Measurements from ENCODE around the gene RSPO3. TPM values are rescaled to one million over a fixed set of nuclear protein-coding genes. Genes with fewer than 3 reads are reported as not detected.

The RSPO3 gene
- total and polyA plus RNA-seq, 2 of the 4 experiments (the other 2 are of a cell fraction) = not detected

DNA sequence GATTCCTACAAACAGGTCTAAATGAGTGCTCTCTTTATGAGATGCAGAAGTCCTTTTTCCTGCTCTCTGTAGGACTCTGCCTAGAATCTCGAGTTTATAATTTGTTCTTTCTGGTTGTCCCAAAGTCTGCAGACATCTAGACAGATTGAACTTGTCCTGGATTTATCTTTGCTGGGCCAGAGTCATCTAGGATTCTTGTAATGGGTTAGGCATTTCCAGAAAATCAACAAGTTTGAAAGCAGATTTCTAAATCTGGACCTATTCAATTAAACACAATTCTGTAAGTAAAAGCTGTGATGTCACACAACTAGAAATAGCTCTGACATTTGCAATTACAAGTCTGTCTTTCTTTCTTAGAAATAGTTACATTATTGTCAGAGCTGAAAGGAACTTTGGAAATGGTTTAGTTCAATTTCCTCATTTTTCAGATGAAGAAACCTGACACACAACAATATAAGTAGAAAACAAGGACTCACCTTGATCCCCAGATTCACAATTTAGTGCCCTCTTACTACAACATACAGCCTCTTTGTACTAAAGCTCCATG lies 4.2 kb upstream of the RSPO3 start:
- TF ChIP-seq, protein P1, sequence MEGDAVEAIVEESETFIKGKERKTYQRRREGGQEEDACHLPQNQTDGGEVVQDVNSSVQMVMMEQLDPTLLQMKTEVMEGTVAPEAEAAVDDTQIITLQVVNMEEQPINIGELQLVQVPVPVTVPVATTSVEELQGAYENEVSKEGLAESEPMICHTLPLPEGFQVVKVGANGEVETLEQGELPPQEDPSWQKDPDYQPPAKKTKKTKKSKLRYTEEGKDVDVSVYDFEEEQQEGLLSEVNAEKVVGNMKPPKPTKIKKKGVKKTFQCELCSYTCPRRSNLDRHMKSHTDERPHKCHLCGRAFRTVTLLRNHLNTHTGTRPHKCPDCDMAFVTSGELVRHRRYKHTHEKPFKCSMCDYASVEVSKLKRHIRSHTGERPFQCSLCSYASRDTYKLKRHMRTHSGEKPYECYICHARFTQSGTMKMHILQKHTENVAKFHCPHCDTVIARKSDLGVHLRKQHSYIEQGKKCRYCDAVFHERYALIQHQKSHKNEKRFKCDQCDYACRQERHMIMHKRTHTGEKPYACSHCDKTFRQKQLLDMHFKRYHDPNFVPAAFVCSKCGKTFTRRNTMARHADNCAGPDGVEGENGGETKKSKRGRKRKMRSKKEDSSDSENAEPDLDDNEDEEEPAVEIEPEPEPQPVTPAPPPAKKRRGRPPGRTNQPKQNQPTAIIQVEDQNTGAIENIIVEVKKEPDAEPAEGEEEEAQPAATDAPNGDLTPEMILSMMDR (conservative IDR thresholded peaks at IDR 0.05; ENCODE audit: low read depth, low read length) = no peak
- no peak for TF ChIP-seq MXI1 (IDR thresholded peaks at IDR 0.05; ENCODE audit: borderline replicate concordance, low read depth, low read length)
- TF ChIP-seq SMC3 (IDR thresholded peaks at IDR 0.05; ENCODE audit: low read depth, low read length) = no peak
- TF ChIP-seq RAD21 (IDR thresholded peaks at IDR 0.05; ENCODE audit: low read length) = no peak
- no peak for TF ChIP-seq RCOR1 (IDR thresholded peaks at IDR 0.05; ENCODE audit: insufficient replicate concordance, low read length)
- TF ChIP-seq, protein P2, sequence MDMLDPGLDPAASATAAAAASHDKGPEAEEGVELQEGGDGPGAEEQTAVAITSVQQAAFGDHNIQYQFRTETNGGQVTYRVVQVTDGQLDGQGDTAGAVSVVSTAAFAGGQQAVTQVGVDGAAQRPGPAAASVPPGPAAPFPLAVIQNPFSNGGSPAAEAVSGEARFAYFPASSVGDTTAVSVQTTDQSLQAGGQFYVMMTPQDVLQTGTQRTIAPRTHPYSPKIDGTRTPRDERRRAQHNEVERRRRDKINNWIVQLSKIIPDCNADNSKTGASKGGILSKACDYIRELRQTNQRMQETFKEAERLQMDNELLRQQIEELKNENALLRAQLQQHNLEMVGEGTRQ (IDR thresholded peaks at IDR 0.05; ENCODE audit: low read depth, low read length) = no peak
- no peak for TF ChIP-seq RFX5 (IDR thresholded peaks at IDR 0.05; ENCODE audit: low read depth, low read length)
- TF ChIP-seq MAFK (IDR thresholded peaks at IDR 0.05; ENCODE audit: low read depth, low read length) = no peak
- TF ChIP-seq BHLHE40 (IDR thresholded peaks at IDR 0.05; ENCODE audit: low read depth, low read length) = no peak
- no peak for TF ChIP-seq POLR2A (IDR thresholded peaks at IDR 0.05; ENCODE audit: low read depth, low read length)
- no peak for TF ChIP-seq NFE2L2 (IDR thresholded peaks at IDR 0.05; ENCODE audit: low read depth, low read length)
- TF ChIP-seq, protein P3, sequence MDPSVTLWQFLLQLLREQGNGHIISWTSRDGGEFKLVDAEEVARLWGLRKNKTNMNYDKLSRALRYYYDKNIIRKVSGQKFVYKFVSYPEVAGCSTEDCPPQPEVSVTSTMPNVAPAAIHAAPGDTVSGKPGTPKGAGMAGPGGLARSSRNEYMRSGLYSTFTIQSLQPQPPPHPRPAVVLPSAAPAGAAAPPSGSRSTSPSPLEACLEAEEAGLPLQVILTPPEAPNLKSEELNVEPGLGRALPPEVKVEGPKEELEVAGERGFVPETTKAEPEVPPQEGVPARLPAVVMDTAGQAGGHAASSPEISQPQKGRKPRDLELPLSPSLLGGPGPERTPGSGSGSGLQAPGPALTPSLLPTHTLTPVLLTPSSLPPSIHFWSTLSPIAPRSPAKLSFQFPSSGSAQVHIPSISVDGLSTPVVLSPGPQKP (IDR thresholded peaks at IDR 0.05; ENCODE audit: borderline replicate concordance, low read depth, low read length) = no peak
- TF ChIP-seq FOS (IDR thresholded peaks at IDR 0.05; ENCODE audit: low read depth, low read length) = no peak
- TF ChIP-seq CHD1 (IDR thresholded peaks at IDR 0.05; ENCODE audit: low read depth, low read length) = no peak
- TF ChIP-seq MAZ (IDR thresholded peaks at IDR 0.05; ENCODE audit: borderline replicate concordance, low read depth, low read length) = no peak
- no peak for TF ChIP-seq CEBPB (IDR thresholded peaks at IDR 0.05; ENCODE audit: low read depth, low read length)
- Histone ChIP-seq H3K4me3 (ENCODE audit: insufficient read depth, low read depth, low read length) (no peak overlapping the region), H3K56ac (ENCODE audit: extremely low read depth, insufficient read depth, low read length) (no peak overlapping the region), H3K4me2 (ENCODE audit: low read depth, low read length) (no peak overlapping the region), H3K23ac (ENCODE audit: low read depth, low read length) (no peak overlapping the region), H3K27me3 (ENCODE audit: control insufficient read depth, insufficient read depth, low read length) (peaks cover 50% of the 10 kb centered on the region), H2BK15ac (ENCODE audit: low read depth, low read length) (no peak overlapping the region), H4K8ac (ENCODE audit: low read depth in 2 of 2, low read length in 2 of 2) (no peak overlapping the region), H2BK120ac (ENCODE audit: low read depth, low read length) (no peak overlapping the region), H2BK5ac (ENCODE audit: low read depth, low read length, poor library complexity, severe bottlenecking) (no peak overlapping the region), H3K9me3 (ENCODE audit: control insufficient read depth, insufficient read depth, low read length) (no peaks in the 10 kb centered on the region), H3K4ac (ENCODE audit: low read depth, low read length) (no peak overlapping the region), H2BK20ac (ENCODE audit: low read depth, low read length) (no peak overlapping the region), H2AK5ac (ENCODE audit: low read depth, low read length) (no peak overlapping the region), H4K20me1 (ENCODE audit: insufficient read depth, low read length) (no peaks in the 10 kb centered on the region), H4K91ac (ENCODE audit: insufficient read depth, low read depth, low read length) (no peak overlapping the region), H3K9me1 (ENCODE audit: insufficient read depth, low read length) (no peaks in the 10 kb centered on the region), H4K5ac (ENCODE audit: low read depth, low read length) (no peak overlapping the region), H2AFZ (replicated peaks; ENCODE audit: low read length, poor library complexity) (no peak overlapping the region), H3K14ac (replicated peaks; ENCODE audit: low read depth, low read length) (no peak overlapping the region), H2AK9ac (replicated peaks; ENCODE audit: low read depth, low read length, poor library complexity) (no peak overlapping the region), H3K79me1 (ENCODE audit: low read depth in 1 of 2, low read length in 2 of 2) (no peaks in the 10 kb centered on the region), H3K9ac (ENCODE audit: low read depth, low read length) (no peak overlapping the region), H3K27ac (ENCODE audit: insufficient read depth, low read length) (no peak overlapping the region), H3K4me1 (ENCODE audit: control insufficient read depth, insufficient read depth, low read length) (no peaks in the 10 kb centered on the region), H3K36me3 (ENCODE audit: control insufficient read depth, insufficient read depth, low read length) (no peaks in the 10 kb centered on the region), H3K18ac (ENCODE audit: low read depth, low read length) (no peak overlapping the region)
- dilution Hi-C loops (cut with HindIII; ENCODE audit: low sequenced_read_pairs, unreplicated experiment) = no loop called here
- in situ Hi-C loops (cut with MboI; ENCODE audit: low sequenced_read_pairs) = loop anchor here (10.0 to 25.0 kb wide), 2 partner anchors 749 to 1077 kb away; no protein-coding TSS in a partner anchor
- ATAC-seq (ENCODE audit: low read depth) (no peak), DNase-seq (no peak)
- CTCF ChIA-PET = no interaction called here
- no CpG with 5 or more reads among the region's 1 CpG for WGBS, 2 experiments (ENCODE audit: extremely low coverage in 2 of 2, insufficient read length in 1 of 2)
- POLR2A ChIA-PET (ENCODE audit: unreplicated experiment) = no interaction called here
- no TSS peak for BruUV-seq (replicated peaks)
- intact Hi-C loops (cut with micrococcal nuclease) = no loop called here

Data from IMR-90 (cell line).